Fibroblast of pulmonary artery (primary cell): Measurements from ENCODE around the gene FAM149A.
A peak's percentile ranks its signal among the peaks of the same experiment; 100 is the strongest.

Source experiments
- DNase-seq: peaks from one replicate; pipeline ENCODE4 v3.0.0-alpha.2; 2010; ENCODE audit warnings: low read depth
- H3K4me3 ChIP-seq: replicated peaks from 2 replicates; pipeline ENCODE4 v1.5.1; 2011; ENCODE audit warnings: low read depth, mild to moderate bottlenecking, control low read depth, low read length, moderate library complexity
- TF ChIP-seq, protein P1 (sequence below): IDR thresholded peaks from 2 replicates; pipeline ENCODE4 v1.5.1; 2011; ENCODE audit warnings: mild to moderate bottlenecking, control low read depth, low read length, inconsistent platforms; ENCODE audit errors: missing control alignments

FAM149A gene

DNA sequence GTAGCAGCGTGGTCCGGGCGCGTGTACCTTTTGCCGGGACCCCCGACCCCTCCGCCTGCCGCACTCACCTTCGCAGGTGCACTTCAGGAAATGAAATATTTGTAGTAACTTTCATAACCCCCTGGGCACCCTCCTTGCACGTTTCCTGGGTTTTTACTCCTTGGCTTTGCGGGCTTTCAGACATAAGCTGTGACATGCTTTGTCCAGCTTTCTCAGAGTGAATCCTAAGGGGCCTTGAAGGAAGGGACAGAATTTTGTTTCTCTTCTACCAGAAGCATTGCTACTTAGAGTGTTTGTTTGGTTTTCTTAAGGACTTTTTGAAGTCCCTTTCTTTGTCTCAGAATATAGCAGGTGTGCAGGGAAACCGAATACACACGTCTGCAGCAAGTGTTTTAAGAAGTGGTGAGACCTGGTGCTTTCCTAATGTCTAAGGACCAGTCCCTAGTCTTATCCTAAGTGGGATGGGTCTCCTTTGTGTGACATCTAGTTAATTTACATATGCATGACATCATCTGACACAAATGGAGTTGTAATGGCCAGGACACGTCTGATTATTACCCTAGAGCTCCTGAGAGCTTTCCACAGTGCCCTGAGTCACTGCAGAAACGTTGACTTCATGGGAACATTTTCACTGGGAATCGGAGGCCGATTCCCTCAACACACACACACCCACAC lies 1.3 kb downstream of the FAM149A start:
- no peak overlapping the region for H3K4me3 ChIP-seq
- TF ChIP-seq, protein P1, sequence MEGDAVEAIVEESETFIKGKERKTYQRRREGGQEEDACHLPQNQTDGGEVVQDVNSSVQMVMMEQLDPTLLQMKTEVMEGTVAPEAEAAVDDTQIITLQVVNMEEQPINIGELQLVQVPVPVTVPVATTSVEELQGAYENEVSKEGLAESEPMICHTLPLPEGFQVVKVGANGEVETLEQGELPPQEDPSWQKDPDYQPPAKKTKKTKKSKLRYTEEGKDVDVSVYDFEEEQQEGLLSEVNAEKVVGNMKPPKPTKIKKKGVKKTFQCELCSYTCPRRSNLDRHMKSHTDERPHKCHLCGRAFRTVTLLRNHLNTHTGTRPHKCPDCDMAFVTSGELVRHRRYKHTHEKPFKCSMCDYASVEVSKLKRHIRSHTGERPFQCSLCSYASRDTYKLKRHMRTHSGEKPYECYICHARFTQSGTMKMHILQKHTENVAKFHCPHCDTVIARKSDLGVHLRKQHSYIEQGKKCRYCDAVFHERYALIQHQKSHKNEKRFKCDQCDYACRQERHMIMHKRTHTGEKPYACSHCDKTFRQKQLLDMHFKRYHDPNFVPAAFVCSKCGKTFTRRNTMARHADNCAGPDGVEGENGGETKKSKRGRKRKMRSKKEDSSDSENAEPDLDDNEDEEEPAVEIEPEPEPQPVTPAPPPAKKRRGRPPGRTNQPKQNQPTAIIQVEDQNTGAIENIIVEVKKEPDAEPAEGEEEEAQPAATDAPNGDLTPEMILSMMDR: no peak
- DNase-seq: peak; percentile 4

DNA sequence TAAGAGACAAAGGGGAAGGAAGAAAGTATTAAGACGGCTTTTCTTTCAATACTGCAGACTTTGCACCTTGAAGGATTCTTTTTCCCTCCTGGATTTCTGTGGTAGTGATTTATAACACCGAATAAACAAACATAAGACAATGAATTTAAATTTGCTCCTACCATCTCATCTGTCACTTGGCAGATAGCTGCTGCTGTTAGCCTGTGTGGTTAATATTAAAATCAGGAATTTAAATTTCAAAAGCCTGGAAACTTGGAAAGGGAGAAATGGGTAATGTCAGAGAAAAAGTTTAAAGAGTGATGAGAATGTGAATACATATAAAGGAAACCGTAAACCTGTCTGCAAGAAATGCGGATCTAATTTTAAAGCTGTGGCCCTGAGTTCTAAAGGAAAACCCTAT lies 3.4 kb downstream of the FAM149A start:
- no peak for DNase-seq
- TF ChIP-seq, protein P1: no peak
- H3K4me3 ChIP-seq: no peak overlapping the region

DNA sequence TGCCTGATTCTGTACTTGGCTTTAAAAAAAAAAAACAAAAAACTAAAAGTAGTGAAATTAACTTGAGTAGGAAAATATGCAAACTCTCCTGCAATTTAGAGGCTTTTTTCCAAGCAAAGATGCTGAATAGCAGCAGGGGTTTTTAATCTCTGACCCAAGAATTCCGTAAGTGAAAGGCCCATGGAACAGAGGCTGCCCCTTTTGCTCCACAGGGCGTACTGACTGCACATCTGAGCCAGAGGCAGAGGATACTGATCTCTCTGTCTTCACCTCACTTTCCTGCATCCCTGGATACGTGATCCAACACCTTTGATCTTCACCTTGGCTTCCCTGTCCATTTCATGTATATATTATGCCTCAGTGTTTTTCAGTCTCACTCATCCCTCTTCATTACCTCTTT lies 3.9 kb downstream of the FAM149A start:
- DNase-seq: no peak
- TF ChIP-seq, protein P1: no peak
- H3K4me3 ChIP-seq: no peak overlapping the region

DNA sequence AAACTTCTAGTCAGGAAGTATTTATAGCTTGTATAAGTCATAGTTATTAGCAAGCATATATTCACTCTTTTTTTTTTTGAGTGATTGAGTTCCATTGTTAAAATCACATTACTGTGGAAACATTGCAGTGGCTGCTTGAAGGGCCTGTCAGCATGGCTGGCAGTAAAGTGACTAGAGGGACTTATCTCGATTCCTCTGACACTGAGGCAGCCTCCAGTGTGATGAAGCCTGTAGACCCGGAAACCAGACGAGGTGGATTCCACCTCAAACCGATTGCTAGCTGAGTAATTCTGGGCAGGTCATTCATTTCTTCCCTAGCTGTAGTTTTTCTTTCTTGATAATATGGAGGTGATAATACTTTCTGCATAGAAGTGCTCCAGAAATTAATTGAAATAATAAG lies 4.7 kb downstream of the FAM149A start:
- no peak for DNase-seq
- TF ChIP-seq, protein P1: no peak
- no peak overlapping the region for H3K4me3 ChIP-seq

DNA sequence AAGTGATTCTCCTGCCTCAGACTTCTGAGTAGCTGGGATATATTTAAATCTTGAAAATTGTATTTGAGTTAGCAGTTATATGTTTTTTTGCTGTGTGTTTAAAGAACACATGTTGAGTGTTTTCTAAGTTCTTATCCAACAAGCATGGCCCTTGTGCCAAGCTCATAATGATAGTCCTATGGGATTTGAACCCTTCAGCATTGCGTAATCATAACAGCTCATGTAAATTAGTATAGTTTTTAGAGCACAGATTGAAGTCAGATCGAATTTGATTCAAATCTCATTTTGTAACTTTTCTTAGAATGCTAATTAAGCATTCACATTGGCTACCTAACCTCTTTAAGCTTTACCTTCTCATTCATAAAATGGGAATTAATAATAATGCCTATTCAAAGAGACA lies 12.2 kb downstream of the FAM149A start:
- TF ChIP-seq, protein P1: no peak
- no peak overlapping the region for H3K4me3 ChIP-seq
- DNase-seq: no peak

DNA sequence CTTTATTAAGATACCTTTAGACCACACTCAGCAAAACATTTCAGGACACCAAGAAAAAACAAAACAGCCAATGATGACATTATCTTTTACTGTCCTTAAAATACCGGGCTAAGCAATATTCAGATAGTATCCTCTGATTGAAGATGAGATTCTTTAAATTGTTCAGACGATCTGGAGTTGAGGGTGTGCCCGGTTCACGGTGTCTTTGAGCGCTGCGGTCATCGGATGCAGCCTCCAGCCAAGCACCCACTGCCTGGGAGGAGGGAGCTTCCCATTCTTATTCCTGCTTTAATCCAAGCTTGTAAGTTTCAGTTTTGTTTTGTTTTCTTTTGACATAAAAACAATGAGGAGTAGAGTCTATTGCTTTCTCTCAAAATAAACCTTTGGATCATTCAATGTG lies 14.1 kb downstream of the FAM149A start:
- DNase-seq: no peak
- H3K4me3 ChIP-seq: no peak overlapping the region
- TF ChIP-seq, protein P1: no peak

DNA sequence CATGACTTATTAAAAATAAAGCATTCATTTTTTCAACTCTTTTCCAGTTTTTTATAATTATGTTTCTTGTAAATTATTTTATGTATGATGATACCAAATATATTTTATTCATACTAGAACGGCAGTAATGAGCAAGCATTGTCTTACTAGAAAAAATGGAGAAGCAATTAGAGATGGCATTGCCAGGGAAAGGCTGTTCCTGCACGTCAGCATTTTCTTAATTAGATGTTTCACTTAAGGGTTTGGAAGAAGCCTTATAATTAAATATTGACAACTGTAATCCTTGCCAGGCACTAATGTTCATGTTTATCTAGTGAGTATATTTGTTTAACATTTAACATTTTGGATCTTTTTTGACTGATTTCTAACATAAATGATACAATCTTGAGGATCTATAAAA lies 16.6 kb downstream of the FAM149A start:
- TF ChIP-seq, protein P1: no peak
- no peak overlapping the region for H3K4me3 ChIP-seq
- DNase-seq: no peak
